Activated T-helper 9 cell treated with anti-CD3 and anti-CD28 coated beads, Interleukin-2, amount 50 U/mL, for 16 hours (primary cell): ENCODE results near the gene TMEM123.

ENCODE experiments used
- DNase-seq: peaks from one replicate; pipeline ENCODE4 v3.0.0-alpha.2; 2020; ENCODE audit warnings: low read depth

Gene TMEM123

GRCh38 chr11:102422817-102423712 lies 29.5 kb downstream of the TMEM123 start:
- no peak for DNase-seq

GRCh38 chr11:102421261-102421660 lies 31.3 kb downstream of the TMEM123 start:
- DNase-seq, result no peak

DNA sequence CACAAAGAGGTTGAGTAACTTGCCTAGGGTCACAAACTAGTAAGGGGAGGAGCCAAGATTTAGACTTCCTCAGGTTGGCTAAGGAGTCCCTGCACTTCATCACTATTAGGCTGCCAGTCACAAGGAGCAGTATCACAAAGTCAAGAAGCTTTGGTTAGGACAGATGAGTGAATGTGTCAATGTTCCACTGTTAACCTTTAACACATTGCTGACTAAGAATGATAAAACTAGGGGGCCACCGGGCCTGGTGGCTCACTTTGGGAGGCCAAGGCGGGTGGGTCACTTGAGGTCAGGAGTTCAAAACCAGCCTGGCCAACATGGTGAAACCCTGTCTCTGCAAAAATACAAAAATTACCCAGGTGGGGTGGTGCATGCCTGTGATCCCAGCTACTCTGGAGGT lies 32.0 kb downstream of the TMEM123 start:
- no peak for DNase-seq

GRCh38 chr11:102419181-102419580 lies 33.4 kb downstream of the TMEM123 start:
- no peak for DNase-seq

DNA sequence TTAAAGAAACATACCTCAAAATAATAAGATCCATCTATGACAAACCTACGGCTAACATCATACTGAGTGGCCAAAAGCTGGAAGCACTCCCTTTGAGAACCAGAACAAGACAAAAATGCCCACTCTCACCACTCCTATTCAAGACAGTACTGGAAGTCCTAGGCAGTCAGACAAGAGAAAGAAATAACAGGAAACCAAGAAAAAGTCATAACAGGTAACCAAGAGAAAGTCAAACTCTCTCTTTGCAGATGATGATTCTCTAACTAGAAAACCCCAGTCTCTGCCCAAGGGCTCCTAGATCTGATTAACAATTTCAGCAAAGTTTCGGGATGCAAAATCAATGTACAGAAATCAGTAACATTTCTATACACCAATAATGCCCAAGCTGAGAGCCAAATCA lies 35.6 kb downstream of the TMEM123 start:
- DNase-seq, result no peak

GRCh38 chr11:102415304-102415916 lies 37.2 kb downstream of the TMEM123 start:
- no peak for DNase-seq

DNA sequence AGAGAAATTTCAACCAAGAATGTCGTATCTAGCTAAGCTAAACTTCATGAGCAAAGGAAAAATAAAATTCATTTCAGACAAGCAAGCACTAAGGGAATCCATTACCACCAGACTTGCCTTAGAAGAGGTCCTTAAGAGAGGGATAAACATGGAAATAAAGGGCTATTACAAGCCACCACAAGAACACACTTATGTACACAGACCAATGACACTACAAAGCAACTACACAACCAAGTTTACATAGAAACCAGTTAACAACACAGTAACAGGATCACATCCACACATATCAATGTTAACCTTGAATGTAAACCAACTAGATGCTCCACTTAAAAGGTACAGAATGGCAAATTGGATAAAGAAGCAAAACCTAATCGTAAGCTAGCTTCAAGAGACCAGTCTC lies 38.0 kb downstream of the TMEM123 start:
- DNase-seq, result no peak

- DNase-seq, result no peak
These were observed 39.1 kb downstream of the TMEM123 start for GRCh38 chr11:102413497-102413896.

DNA sequence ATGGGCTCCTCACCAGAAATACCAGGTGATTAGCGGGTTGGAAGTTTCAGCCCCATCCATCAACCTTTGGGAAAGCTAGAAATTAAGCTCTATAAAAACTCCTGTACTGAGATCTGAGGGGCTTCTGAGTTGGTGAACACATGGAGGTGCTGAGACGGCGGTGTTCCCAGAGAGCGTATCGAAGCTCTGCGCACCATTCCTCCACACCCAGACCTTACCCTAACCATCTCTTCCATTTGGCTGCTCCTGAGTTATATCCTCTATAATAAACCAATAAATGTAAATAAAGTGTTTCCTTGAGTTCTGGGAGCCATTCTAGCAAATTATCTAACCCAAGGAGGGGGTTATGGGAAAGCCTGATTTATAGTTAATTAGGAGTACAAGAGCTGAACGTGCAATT lies 41.4 kb downstream of the TMEM123 start:
- no peak for DNase-seq

GRCh38 chr11:102410382-102410784 lies 42.2 kb downstream of the TMEM123 start:
- no peak for DNase-seq

GRCh38 chr11:102408339-102408738 lies 44.2 kb downstream of the TMEM123 start:
- no peak for DNase-seq

GRCh38 chr11:102407901-102408300 lies 44.7 kb downstream of the TMEM123 start:
- DNase-seq, result no peak

- no peak for DNase-seq
These were observed 46.5 kb downstream of the TMEM123 start for GRCh38 chr11:102406099-102406498.

- DNase-seq, result no peak
These were observed 47.1 kb downstream of the TMEM123 start for GRCh38 chr11:102405501-102405900.

DNA sequence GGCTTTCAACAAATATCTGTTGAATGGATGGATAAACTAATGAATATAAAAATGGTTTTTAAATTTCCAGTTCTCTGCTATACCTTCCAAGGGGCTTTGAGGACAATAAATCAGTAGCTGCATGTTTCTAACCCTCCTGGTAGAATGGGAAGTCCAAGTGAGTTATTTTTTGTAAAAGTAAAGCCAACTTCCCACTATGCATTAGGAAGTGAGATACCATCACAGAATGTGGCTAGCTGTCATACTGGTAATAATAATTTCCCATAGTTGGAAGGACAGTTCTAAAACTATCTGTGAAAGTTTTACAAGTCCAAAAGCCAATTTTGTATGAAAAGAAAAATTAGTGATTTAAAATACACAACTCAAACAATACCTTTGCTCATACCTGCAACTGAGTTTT lies 50.0 kb downstream of the TMEM123 start:
- DNase-seq, result no peak

GRCh38 chr11:102401905-102402304 lies 50.7 kb downstream of the TMEM123 start:
- no peak for DNase-seq

DNA sequence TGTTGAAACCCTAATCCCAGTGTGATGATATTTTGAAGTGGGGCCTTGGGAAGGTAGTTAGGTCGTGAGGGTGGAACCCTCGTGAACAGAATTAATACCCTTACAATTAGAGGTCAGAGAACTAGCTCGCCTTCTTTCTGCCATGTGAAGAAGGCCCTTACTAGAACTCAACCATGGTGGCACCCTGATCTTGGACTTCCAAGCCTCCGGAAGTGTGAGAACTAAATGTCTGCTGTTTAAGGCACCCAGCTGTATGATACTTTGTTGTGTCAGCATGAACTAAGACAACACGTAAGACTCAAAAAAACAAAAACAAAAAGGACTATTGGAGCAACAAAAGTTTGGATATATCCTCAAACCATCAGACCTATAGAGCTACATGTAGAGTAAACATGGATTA lies 52.0 kb downstream of the TMEM123 start:
- DNase-seq, result no peak

DNA sequence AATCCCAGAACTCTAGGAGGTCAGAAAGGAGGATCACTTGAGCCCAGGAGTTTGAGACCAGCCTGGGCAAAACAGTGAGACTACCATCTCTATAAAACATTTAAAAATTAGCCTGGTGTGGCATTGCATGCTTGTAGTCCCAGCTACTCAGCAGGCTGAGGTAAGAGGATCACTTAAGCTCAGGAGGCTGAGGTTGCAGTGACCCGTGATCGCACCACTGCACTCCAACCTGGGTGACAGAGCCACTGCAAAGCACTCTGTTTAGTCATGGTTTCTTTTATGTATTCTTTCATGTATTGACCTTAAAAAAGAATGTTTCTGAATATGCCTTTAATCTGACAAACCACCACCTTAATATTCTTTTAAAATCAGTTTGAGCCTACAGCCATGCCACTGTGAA lies 53.4 kb downstream of the TMEM123 start:
- DNase-seq, result no peak

DNA sequence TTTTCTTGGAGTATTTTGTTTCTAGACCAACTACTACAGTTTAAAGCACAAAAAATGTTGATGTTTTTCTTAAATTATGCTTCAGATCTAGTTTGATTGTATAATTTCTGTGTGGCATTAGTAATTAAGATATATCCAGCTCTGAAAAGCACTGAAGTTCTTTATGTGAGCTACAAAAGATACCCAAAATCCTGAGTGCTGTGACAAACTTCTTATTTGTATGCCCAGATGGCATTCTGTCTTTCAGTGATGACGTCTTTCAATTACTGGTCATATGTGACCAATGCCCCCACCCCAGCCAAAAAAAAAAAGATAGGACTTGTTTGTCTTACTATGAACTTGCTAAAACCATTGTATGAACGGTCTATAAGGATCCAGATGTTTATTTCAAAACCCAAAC lies 54.3 kb downstream of the TMEM123 start:
- no peak for DNase-seq

DNA sequence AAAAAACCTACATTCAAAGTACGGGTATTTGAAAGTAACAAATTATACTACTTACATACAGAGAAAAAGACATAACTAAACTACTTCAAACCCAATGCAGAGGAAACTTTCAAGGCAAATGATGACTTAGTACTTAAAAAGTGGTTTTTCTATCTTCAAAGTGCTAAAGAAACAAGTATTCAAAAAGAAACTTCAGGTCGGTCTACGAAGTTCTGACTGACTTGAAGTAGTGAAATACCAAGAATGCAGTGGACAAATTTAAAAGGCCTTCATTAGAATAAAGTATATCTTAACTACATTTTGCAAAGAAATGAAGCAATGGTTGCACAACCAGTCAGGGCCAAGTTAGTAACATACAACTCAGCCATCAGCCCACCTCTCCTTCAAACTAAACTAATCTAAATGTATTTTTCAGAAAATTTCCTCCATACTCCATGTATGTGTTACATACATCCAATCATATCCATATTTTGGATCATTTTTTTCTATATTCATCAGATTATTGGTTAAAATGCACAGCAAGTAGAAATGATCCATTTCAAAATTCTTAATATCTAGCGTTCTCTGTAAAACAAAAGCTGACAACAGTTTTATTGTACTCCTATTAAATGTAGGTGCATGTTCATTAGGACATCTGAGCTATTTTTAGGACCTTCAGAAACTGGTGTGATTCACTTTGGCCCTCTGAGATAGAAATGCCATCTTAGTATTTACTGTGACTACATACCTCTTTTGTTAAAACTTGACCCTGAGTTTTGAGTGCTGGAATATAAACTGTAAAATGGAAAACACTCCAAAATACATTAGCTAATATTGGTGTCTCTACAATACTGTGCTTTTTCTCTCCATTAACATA lies 55.6 kb downstream of the TMEM123 start:
- DNase-seq, result no peak

- DNase-seq, result no peak
These were observed 56.7 kb downstream of the TMEM123 start for GRCh38 chr11:102395720-102396393.

DNA sequence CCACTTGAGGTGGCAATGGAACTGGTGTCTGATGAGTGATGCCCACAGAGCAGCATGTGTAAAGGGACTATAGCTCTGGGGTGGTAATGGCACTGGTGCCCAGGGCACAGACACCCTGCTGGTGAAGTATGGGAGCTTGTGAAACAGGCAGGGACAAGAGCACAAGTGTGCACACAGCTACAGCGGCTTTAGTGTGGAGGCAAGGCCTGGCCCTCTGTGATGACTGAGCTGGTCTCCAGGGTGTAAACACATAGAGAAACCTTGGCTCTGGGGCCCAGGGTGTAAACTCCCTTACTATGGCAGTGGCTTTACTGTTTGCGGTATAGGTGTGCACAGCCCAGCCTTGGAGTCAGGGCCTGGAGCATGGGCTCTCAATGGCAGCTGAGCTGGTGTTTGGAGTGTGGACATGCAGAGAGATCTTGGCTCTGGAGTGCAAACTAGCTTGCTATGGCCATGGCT lies 59.3 kb downstream of the TMEM123 start:
- DNase-seq, result no peak
